CD14-positive monocyte (primary cell): ENCODE data around the gene ZXDC. TPM values are rescaled to one million over a fixed set of nuclear protein-coding genes. Genes with fewer than 3 reads are reported as not detected.

Source experiments
- DNase-seq, 3 donors: peaks; one replicate each; pipeline ENCODE4 v3.0.0-alpha.2; 2011 to 2022
- H2AFZ ChIP-seq: 2 replicates; pipeline ENCODE4 v1.6.0; 2012; ENCODE audit warnings: mild to moderate bottlenecking, low read depth, low read length, inconsistent platforms; ENCODE audit not compliant: insufficient read depth, poor library complexity, severe bottlenecking
- H3K27ac ChIP-seq, 2 donors: 1 replicate in 1 of 2; 2 replicates in 1 of 2; pipeline ENCODE4 v1.5.1; 2012 to 2013; ENCODE audit warnings: low read length in 2 of 2, control low read depth in 1 of 2, inconsistent platforms in 1 of 2, low read depth in 1 of 2, mild to moderate bottlenecking in 1 of 2
- H3K27me3 ChIP-seq, 2 donors: one replicate each; pipeline versions ENCODE4 v1.6.0 to v1.6.1; 2011 to 2013; ENCODE audit warnings: low read length in 2 of 2; ENCODE audit not compliant: control insufficient read depth in 2 of 2, insufficient read depth in 2 of 2
- H3K36me3 ChIP-seq, 2 donors: replicated peaks in 1 of 2; 1 replicate in 1 of 2; 2 replicates in 1 of 2; pipeline versions ENCODE4 v1.5.1 to v1.6.1; 2012 to 2013; ENCODE audit warnings: low read length in 2 of 2, control low read depth in 1 of 2, inconsistent platforms in 1 of 2, mild to moderate bottlenecking in 1 of 2; ENCODE audit not compliant: insufficient read depth in 2 of 2, control insufficient read depth in 1 of 2
- H3K4me1 ChIP-seq, 2 donors: 1 replicate in 1 of 2; 2 replicates in 1 of 2; pipeline versions ENCODE4 v1.5.1 to v1.6.1; 2012 to 2013; ENCODE audit warnings: low read length in 2 of 2, control low read depth in 1 of 2, inconsistent platforms in 1 of 2, mild to moderate bottlenecking in 1 of 2, moderate library complexity in 1 of 2; ENCODE audit not compliant: insufficient read depth in 2 of 2, control insufficient read depth in 1 of 2
- H3K4me2 ChIP-seq: replicated peaks from 2 replicates; pipeline ENCODE3; 2012; ENCODE audit warnings: low read length, moderate library complexity, mild to moderate bottlenecking; ENCODE audit not compliant: poor library complexity, severe bottlenecking; ENCODE audit errors: extremely low read depth
- H3K4me3 ChIP-seq, 3 experiments: fragments of 200-600 bp in 1 of 3; sonication (generic) in 1 of 3; replicated peaks in 1 of 3; 1 replicate in 2 of 3; 2 replicates in 1 of 3; pipeline ENCODE4 v1.5.1; 2011 to 2013; ENCODE audit warnings: low read length in 3 of 3, mild to moderate bottlenecking in 3 of 3, control low read depth in 2 of 3, low read depth in 2 of 3, inconsistent platforms in 1 of 3, moderate library complexity in 1 of 3
- H3K79me2 ChIP-seq: 2 replicates; pipeline ENCODE4 v1.6.0; 2012; ENCODE audit warnings: mild to moderate bottlenecking, control low read depth, inconsistent platforms, low read length, moderate library complexity; ENCODE audit not compliant: insufficient read depth
- H3K9ac ChIP-seq: 2 replicates; pipeline ENCODE4 v1.6.0; 2017; ENCODE audit warnings: low read length, mild to moderate bottlenecking; ENCODE audit not compliant: insufficient read depth, poor library complexity, severe bottlenecking
- H3K9me3 ChIP-seq, 2 donors: replicated peaks in 1 of 2; 1 replicate in 1 of 2; 2 replicates in 1 of 2; pipeline versions ENCODE4 v1.5.1 to v1.6.1; 2012 to 2013; ENCODE audit warnings: low read length in 2 of 2, control low read depth in 1 of 2; ENCODE audit not compliant: control insufficient read depth in 1 of 2, insufficient read depth in 1 of 2
- H4K20me1 ChIP-seq: 2 replicates; pipeline ENCODE4 v1.6.0; 2012; ENCODE audit warnings: mild to moderate bottlenecking, low read length, control low read depth, moderate library complexity; ENCODE audit not compliant: insufficient read depth
- H3K27ac Mint-ChIP-seq, 7 donors: one replicate each; pipeline ENCODE4 v1.8.0; 2020; ENCODE audit warnings: mild to moderate bottlenecking in 7 of 7, mixed read lengths in 7 of 7, moderate library complexity in 6 of 7, inconsistent platforms in 2 of 7
- H3K27me3 Mint-ChIP-seq, 3 donors: one replicate each; pipeline ENCODE4 v1.8.0; 2021 to 2022; ENCODE audit warnings: low read depth in 3 of 3, mild to moderate bottlenecking in 3 of 3, mixed read lengths in 3 of 3, moderate library complexity in 3 of 3, inconsistent platforms in 1 of 3
- H3K36me3 Mint-ChIP-seq, 2 donors: one replicate each; pipeline ENCODE4 v1.8.0; 2020; ENCODE audit warnings: mixed read lengths in 2 of 2, inconsistent platforms in 1 of 2, mild to moderate bottlenecking in 1 of 2
- H3K4me1 Mint-ChIP-seq: one replicate; pipeline ENCODE4 v1.8.0; 2020; ENCODE audit warnings: mild to moderate bottlenecking, mixed read lengths
- H3K4me3 Mint-ChIP-seq, 2 donors: one replicate each; pipeline ENCODE4 v1.8.0; 2020; ENCODE audit warnings: mild to moderate bottlenecking in 2 of 2, mixed read lengths in 2 of 2, moderate library complexity in 1 of 2
- H3K9me3 Mint-ChIP-seq, 7 donors: one replicate each; pipeline ENCODE4 v1.8.0; 2020 to 2022; ENCODE audit warnings: mixed read lengths in 7 of 7, mild to moderate bottlenecking in 6 of 7, moderate library complexity in 6 of 7, inconsistent platforms in 2 of 7
- WGBS: methylation state at CpG from one replicate; pipeline ENCODE4 v1.1.5; 2013; ENCODE audit warnings: missing lambda C conversion rate; ENCODE audit not compliant: insufficient coverage; 5-methylcytosine and 5-hydroxymethylcytosine counted together
- intact Hi-C, 2 donors: fragments of 100-400 bp; cut with micrococcal nuclease; formaldehyde crosslinking; loops; one replicate each; pipeline versions ENCODE4 v1.15.0 to v1.15.1; 2023
- polyA plus RNA-seq, 3 donors: library from polyadenylated mRNA; depleted of rRNA in 1 of 3; unstranded in 2 of 3; stranded (reverse) in 1 of 3; fragments of 300-500 nt in 2 of 3; fragments of >200 nt in 1 of 3; fragmentation: Illumina TruSeq in 2 of 3; gene quantifications; 1 replicate in 2 of 3; 2 replicates in 1 of 3; pipeline ENCODE4 v1.2.3, GENCODE V29; 2012 to 2021
- TF ChIP-seq, protein P1 (sequence below): fragments of 200-600 bp; IDR thresholded peaks from one replicate; pipeline ENCODE4 v1.8.0; 2022; ENCODE audit warnings: antibody characterized with exemption, mild to moderate bottlenecking

ZXDC gene
- polyA plus RNA-seq, 3 donors: 6.3 to 44.8 (median 9.7) TPM

DNA sequence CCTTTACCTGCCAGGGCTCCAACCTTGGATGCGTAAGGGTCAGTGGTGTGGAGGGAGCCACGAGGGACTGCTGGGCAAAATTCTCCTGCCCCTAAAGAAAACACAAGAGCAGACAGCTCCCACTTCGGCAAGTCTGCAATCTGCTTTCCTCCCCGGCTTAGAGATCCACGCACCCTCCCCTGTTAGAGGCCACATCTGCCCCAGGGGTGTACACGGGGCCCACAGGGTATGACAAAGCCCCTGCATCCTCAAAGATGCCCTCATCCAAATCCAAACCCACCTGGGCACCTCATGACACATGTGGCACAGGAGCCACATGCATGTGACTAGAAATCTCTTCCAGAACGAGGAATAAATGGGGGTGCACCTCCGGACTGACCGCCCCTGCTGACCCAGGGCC lies 25.5 kb downstream of the ZXDC start:
- Histone ChIP-seq H3K27me3 (no peaks in the 10 kb centered on the region), H4K20me1 (peaks cover 96% of the 10 kb centered on the region), H3K36me3 (peaks cover 78 to 95% of the 10 kb centered on the region in 2 donors), H2AFZ (no peak overlapping the region), H3K4me1 (no peaks in the 10 kb centered on the region), H3K4me2 (no peak overlapping the region), H3K9ac (no peak overlapping the region), H3K4me3 (no peak overlapping the region), H3K9me3 (no peaks in the 10 kb centered on the region), H3K79me2 (peaks cover 35% of the 10 kb centered on the region), H3K27ac (no peak overlapping the region)
- intact Hi-C loops: no loop called here
- no peak for DNase-seq
- TF ChIP-seq, protein P1, sequence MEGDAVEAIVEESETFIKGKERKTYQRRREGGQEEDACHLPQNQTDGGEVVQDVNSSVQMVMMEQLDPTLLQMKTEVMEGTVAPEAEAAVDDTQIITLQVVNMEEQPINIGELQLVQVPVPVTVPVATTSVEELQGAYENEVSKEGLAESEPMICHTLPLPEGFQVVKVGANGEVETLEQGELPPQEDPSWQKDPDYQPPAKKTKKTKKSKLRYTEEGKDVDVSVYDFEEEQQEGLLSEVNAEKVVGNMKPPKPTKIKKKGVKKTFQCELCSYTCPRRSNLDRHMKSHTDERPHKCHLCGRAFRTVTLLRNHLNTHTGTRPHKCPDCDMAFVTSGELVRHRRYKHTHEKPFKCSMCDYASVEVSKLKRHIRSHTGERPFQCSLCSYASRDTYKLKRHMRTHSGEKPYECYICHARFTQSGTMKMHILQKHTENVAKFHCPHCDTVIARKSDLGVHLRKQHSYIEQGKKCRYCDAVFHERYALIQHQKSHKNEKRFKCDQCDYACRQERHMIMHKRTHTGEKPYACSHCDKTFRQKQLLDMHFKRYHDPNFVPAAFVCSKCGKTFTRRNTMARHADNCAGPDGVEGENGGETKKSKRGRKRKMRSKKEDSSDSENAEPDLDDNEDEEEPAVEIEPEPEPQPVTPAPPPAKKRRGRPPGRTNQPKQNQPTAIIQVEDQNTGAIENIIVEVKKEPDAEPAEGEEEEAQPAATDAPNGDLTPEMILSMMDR: no peak
- Mint-ChIP-seq H3K4me1 (no peaks in the 10 kb centered on the region), H3K4me3 (no peak overlapping the region), H3K27ac (peak overlapping the region in 1 of 7 donors; percentile 70), H3K36me3 (peaks cover 75 to 83% of the 10 kb centered on the region in 2 donors), H3K9me3 (peaks cover 0 to 2% (median 0%) of the 10 kb centered on the region in 7 donors), H3K27me3 (peaks cover 0 to 3% (median 0%) of the 10 kb centered on the region in 3 donors)
- WGBS: 81% methylated on average over 7 of the region's 9 CpGs

DNA sequence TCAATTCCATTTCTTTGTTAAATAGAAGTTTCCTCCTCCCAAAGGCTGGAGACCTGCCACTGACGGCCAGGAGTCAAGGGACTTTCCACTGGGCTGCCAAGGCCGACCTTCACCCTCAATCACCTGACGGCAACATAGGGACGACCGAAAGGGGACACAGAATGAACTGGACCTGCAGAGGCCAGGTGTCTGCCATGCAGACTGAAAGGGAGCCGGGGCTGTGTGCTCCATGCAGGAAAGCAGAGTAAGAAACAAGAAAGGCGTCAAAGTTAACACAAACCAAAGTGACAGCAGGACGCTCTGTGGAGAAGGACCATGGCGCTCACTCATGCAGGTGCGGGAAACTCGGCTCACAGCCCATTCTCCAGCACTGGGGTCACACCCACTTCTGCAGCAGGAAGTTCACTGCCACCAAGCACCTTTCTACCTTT lies 26.1 kb downstream of the ZXDC start:
- Mint-ChIP-seq H3K4me1 (no peaks in the 10 kb centered on the region), H3K36me3 (peaks cover 72 to 81% of the 10 kb centered on the region in 2 donors), H3K27me3 (peaks cover 0 to 3% (median 0%) of the 10 kb centered on the region in 3 donors), H3K27ac (peak overlapping the region in 1 of 7 donors; percentile 37), H3K9me3 (peaks cover 0 to 2% (median 0%) of the 10 kb centered on the region in 7 donors), H3K4me3 (no peak overlapping the region)
- Histone ChIP-seq H3K9ac (no peak overlapping the region), H3K27ac (no peak overlapping the region), H2AFZ (no peak overlapping the region), H3K79me2 (peaks cover 29% of the 10 kb centered on the region), H3K27me3 (no peaks in the 10 kb centered on the region), H3K9me3 (no peaks in the 10 kb centered on the region), H3K4me3 (no peak overlapping the region), H3K36me3 (peaks cover 73 to 93% of the 10 kb centered on the region in 2 donors), H3K4me1 (no peaks in the 10 kb centered on the region), H3K4me2 (no peak overlapping the region), H4K20me1 (peaks cover 96% of the 10 kb centered on the region)
- DNase-seq: no peak
- intact Hi-C loops: no loop called here
- TF ChIP-seq, protein P1: no peak
- 98% methylated on average over 10 of the region's 11 CpGs for WGBS
